NCI-H526 (cell line): ENCODE results near the gene UBE4B.

Experiments
- DNase-seq, 2 experiments: peaks; one replicate each; lab custom pipeline; 2025; lab: John Stamatoyannopoulos, UW

The UBE4B gene

GRCh38 chr1:10117132-10117531 lies 84.4 kb downstream of the UBE4B start:
- no peak for DNase-seq

GRCh38 chr1:10117865-10118264 lies 85.1 kb downstream of the UBE4B start:
- no peak for DNase-seq

- DNase-seq, result no peak
Observed at GRCh38 chr1:10121688-10122087, 88.9 kb downstream of the UBE4B start.

- DNase-seq, result no peak
Observed at GRCh38 chr1:10122926-10123325, 90.2 kb downstream of the UBE4B start.

GRCh38 chr1:10128101-10128765 lies 95.5 kb downstream of the UBE4B start:
- DNase-seq, result no peak

GRCh38 chr1:10132316-10132715 lies 99.6 kb downstream of the UBE4B start:
- no peak for DNase-seq

- DNase-seq, result no peak
Observed at GRCh38 chr1:10132852-10133251, 100.1 kb downstream of the UBE4B start.

GRCh38 chr1:10140981-10141380 lies 108.2 kb downstream of the UBE4B start:
- no peak for DNase-seq

- peak; percentile 42 to 49 for DNase-seq
Observed at GRCh38 chr1:10143961-10144485, 111.3 kb downstream of the UBE4B start.

GRCh38 chr1:10146391-10146790 lies 113.6 kb downstream of the UBE4B start:
- DNase-seq, result no peak

GRCh38 chr1:10149231-10149630 lies 116.5 kb downstream of the UBE4B start:
- no peak for DNase-seq

- peak; percentile 5 to 43 for DNase-seq
Observed at GRCh38 chr1:10152709-10153284, 120.0 kb downstream of the UBE4B start.

GRCh38 chr1:10155087-10155712 lies 122.4 kb downstream of the UBE4B start:
- no peak for DNase-seq

GRCh38 chr1:10160173-10160572 lies 127.4 kb downstream of the UBE4B start:
- no peak for DNase-seq

- no peak for DNase-seq
Observed at GRCh38 chr1:10160907-10161490, 128.2 kb downstream of the UBE4B start.

- DNase-seq, result no peak
Observed at GRCh38 chr1:10161541-10162290, 129.0 kb downstream of the UBE4B start.

- DNase-seq, result no peak
Observed at GRCh38 chr1:10168912-10169514, 136.3 kb downstream of the UBE4B start.

GRCh38 chr1:10170239-10170574 lies 137.4 kb downstream of the UBE4B start:
- DNase-seq, result no peak

- DNase-seq, result no peak
Observed at GRCh38 chr1:10171105-10171767, 138.5 kb downstream of the UBE4B start.

GRCh38 chr1:10171995-10172669 lies 139.4 kb downstream of the UBE4B start:
- DNase-seq, result no peak

GRCh38 chr1:10173582-10173981 lies 140.8 kb downstream of the UBE4B start:
- no peak for DNase-seq
